K562 (cell line): ENCODE measurements around the gene MPHOSPH9. TPM values are rescaled to one million over a fixed set of nuclear protein-coding genes. Genes with fewer than 3 reads are reported as not detected.

Experiments
- CTCF ChIP-seq, 3 experiments: IDR thresholded peaks in 2 of 3; conservative IDR thresholded peaks in 1 of 3; 2 replicates each; pipeline ENCODE4 v1.5.1; 2011 to 2012; ENCODE audit warnings: low read length in 3 of 3, mild to moderate bottlenecking in 3 of 3, control low read depth in 2 of 3, improper control_type of control experiment in 1 of 3, inconsistent platforms in 1 of 3, low read depth in 1 of 3, mixed read lengths in 1 of 3, moderate library complexity in 1 of 3; ENCODE audit not compliant: insufficient read depth in 2 of 3
- FOSL1 ChIP-seq: fragments of 200-800 bp; sonication (Bioruptor generic); conservative IDR thresholded peaks from 2 replicates; pipeline ENCODE4 v1.6.1; 2016; ENCODE audit warnings: missing genetic modification characterization, missing compliant biosample characterization
- RB1 ChIP-seq: fragments of 450-650 bp; IDR thresholded peaks from 2 replicates; pipeline ENCODE4 v1.6.1; 2017; ENCODE audit warnings: low read depth, mild to moderate bottlenecking
- SIN3A ChIP-seq, 2 experiments: fragments of 150-350 bp in 1 of 2; IDR thresholded peaks; 2 replicates each; pipeline ENCODE4 v1.6.1; 2011 to 2016; ENCODE audit warnings: borderline replicate concordance in 2 of 2, low read depth in 2 of 2, low read length in 2 of 2, mild to moderate bottlenecking in 2 of 2, moderate library complexity in 2 of 2; ENCODE audit not compliant: control insufficient read depth in 1 of 2
- VEZF1 ChIP-seq: fragments of 200-800 bp; sonication (Bioruptor generic); IDR thresholded peaks from 2 replicates; pipeline ENCODE4 v1.6.1; 2017; ENCODE audit warnings: missing genetic modification characterization, missing compliant biosample characterization
- ZBTB11 ChIP-seq, 3 experiments: fragments of 200-800 bp in 1 of 3; fragments of 250-450 bp in 1 of 3; fragments of 450-650 bp in 1 of 3; sonication (Bioruptor Pico) in 1 of 3; sonication (Bioruptor generic) in 1 of 3; formaldehyde crosslinking in 1 of 3; IDR thresholded peaks; 2 replicates each; pipeline versions ENCODE4 v1.6.1 to v1.8.0; 2016 to 2022; ENCODE audit warnings: mild to moderate bottlenecking in 2 of 3, missing genetic modification characterization in 2 of 3, missing compliant biosample characterization in 1 of 3, moderate library complexity in 1 of 3
- ZBTB7A ChIP-seq: IDR thresholded peaks from 2 replicates; pipeline ENCODE4 v1.6.1; 2011; ENCODE audit warnings: low read depth, mild to moderate bottlenecking, low read length, moderate library complexity, borderline replicate concordance; ENCODE audit not compliant: control insufficient read depth
- ZFP1 ChIP-seq: fragments of 450-650 bp; formaldehyde crosslinking; IDR thresholded peaks from 2 replicates; pipeline ENCODE4 v1.4.0; 2020; ENCODE audit warnings: mild to moderate bottlenecking, mixed read lengths
- polyA plus RNA-seq, 8 experiments: library from polyadenylated mRNA; depleted of rRNA in 4 of 8; stranded (reverse) in 5 of 8; unstranded in 3 of 8; fragments of >200 nt; fragmentation: Nextera tagmentation in 2 of 8; fragmentation: Illumina TruSeq in 1 of 8; extraction: Ambion mirVana in 2 of 8; extraction: Trizol in 1 of 8; gene quantifications; 2 replicates each; pipeline versions ENCODE4 v1.2.1 to v1.2.3, GENCODE V29; 2011 to 2014; ENCODE audit warnings: inconsistent platforms in 1 of 8, missing spikeins in 1 of 8
- total RNA-seq, 7 experiments: library from RNA; depleted of rRNA in 6 of 7; stranded (reverse); fragments of >200 nt in 6 of 7; fragmentation: Illumina TruSeq in 2 of 7; extraction: Trizol in 2 of 7; gene quantifications; 2 replicates each; pipeline versions ENCODE4 v1.2.1 to v1.2.3, GENCODE V29; 2011 to 2021; ENCODE audit warnings: low replicate concordance in 1 of 7
- TF ChIP-seq, protein P1 (sequence below), 2 experiments: IDR thresholded peaks; 2 replicates each; pipeline ENCODE4 v1.6.1; 2012; ENCODE audit warnings: improper control_type of control experiment in 2 of 2, low read depth in 2 of 2, low read length in 2 of 2, borderline replicate concordance in 1 of 2

Gene MPHOSPH9
- total and polyA plus RNA-seq, 9 of the 15 experiments (the other 6 are each of a cell fraction or from before 2014, with no cell fraction given), result 14.2 to 103 (median 54.5) TPM

DNA sequence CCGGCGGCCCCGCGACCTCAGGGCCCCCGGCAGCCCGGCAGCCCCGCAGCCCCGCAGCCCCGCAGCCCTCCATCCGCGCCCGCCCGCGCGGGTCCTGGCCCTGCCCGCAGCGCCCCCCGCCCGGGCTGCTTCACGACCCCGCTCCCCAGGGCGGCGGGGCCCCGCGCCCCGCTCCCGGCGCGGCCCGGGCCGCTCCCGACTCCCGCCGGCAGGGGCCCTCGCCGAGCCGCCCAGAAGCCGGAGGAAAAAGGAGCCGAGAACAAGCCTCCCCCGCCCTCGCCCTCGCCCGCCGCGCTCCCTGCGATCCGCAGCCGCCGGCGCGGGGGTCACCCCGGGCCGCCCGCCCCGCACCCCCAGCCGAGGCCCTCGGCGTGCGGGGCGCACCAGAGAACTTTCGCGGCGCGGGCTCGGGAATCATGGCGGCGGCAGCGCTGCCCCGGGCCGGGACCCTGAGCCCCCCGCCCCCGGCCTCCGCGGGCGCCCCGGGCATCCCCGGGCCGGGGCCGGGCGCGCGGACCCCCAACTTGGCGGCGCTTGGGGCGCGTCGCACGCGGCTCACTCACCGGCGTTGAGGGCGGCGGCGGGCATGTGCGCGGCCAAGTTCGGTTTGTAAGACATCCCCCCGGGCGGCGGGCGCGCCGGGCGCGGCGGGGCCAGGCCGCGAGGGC lies 38.2 kb upstream of the MPHOSPH9 start (continued):
- TF ChIP-seq ZBTB11 (CRISPR knock-in tag; IDR thresholded peaks at IDR 0.05) (peak in 1 of 3 experiments; percentile 45; a peak in 1 of 6 replicates), FOSL1 (tag) (0 out of 2 replicates have a peak, but pooled peaks have one; percentile 11), SIN3A (IDR thresholded peaks at IDR 0.05; ENCODE audit: borderline replicate concordance in 2 of 2, control insufficient read depth in 1 of 2, low read depth in 2 of 2, low read length in 2 of 2) (peak in 1 of 2 experiments; percentile 34; a peak in 1 of 4 replicates), RB1 (peak; percentile 76), ZFP1 (CRISPR knock-in tag) (no peak), ZBTB7A (peak; percentile 81; the same call in 1 of the 2 replicates), VEZF1 (CRISPR knock-in tag) (peak; percentile 77), CTCF (IDR thresholded peaks at IDR 0.05 in 2 of 3, conservative IDR thresholded peaks at IDR 0.05 in 1 of 3; ENCODE audit: insufficient read depth in 2 of 3, low read depth in 1 of 3, low read length in 3 of 3) (peak; percentile 10 to 68 (median 68); a peak in 4 of 6 replicates)
- TF ChIP-seq, protein P1, sequence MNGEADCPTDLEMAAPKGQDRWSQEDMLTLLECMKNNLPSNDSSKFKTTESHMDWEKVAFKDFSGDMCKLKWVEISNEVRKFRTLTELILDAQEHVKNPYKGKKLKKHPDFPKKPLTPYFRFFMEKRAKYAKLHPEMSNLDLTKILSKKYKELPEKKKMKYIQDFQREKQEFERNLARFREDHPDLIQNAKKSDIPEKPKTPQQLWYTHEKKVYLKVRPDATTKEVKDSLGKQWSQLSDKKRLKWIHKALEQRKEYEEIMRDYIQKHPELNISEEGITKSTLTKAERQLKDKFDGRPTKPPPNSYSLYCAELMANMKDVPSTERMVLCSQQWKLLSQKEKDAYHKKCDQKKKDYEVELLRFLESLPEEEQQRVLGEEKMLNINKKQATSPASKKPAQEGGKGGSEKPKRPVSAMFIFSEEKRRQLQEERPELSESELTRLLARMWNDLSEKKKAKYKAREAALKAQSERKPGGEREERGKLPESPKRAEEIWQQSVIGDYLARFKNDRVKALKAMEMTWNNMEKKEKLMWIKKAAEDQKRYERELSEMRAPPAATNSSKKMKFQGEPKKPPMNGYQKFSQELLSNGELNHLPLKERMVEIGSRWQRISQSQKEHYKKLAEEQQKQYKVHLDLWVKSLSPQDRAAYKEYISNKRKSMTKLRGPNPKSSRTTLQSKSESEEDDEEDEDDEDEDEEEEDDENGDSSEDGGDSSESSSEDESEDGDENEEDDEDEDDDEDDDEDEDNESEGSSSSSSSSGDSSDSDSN (IDR thresholded peaks at IDR 0.05; ENCODE audit: borderline replicate concordance in 1 of 2, low read depth in 2 of 2, low read length in 2 of 2), result 0 out of 4 replicates have a peak, but pooled peaks of 1 of the 2 experiments have one; percentile 33
